GM23338 (cell line): ENCODE results near the gene ATP9B. TPM values are rescaled to one million over a fixed set of nuclear protein-coding genes. Genes with fewer than 3 reads are reported as not detected.

Source experiments
- ATAC-seq: fragments of 200-7000 bp; cut with Tn5 transposase; 3 replicates; pipeline ENCODE4 v1.9.1; 2020
- DNase-seq: peaks from one replicate; pipeline ENCODE4 v3.0.0-alpha.2; 2015; ENCODE audit warnings: low spot score
- H2AFZ ChIP-seq: fragments of 200-600 bp; sonication (generic); 2 replicates; pipeline ENCODE4 v1.8.0; 2016; ENCODE audit warnings: antibody characterized with exemption, mild to moderate bottlenecking, moderate library complexity
- H3F3A ChIP-seq: fragments of 200-600 bp; sonication (generic); replicated peaks from 2 replicates; pipeline ENCODE4 v1.8.0; 2017; ENCODE audit warnings: antibody characterized with exemption, mixed run types, low read depth
- H3K27ac ChIP-seq: fragments of 200-600 bp; sonication (generic); 2 replicates; pipeline ENCODE4 v1.6.1; 2016; ENCODE audit warnings: low read depth
- H3K27me3 ChIP-seq: fragments of 200-600 bp; sonication (generic); 2 replicates; pipeline ENCODE4 v1.8.0; 2016; ENCODE audit warnings: mild to moderate bottlenecking, mixed run types, moderate library complexity; ENCODE audit not compliant: insufficient read depth
- H3K36me3 ChIP-seq: fragments of 200-600 bp; sonication (generic); 2 replicates; pipeline ENCODE4 v1.8.0; 2016; ENCODE audit warnings: mild to moderate bottlenecking; ENCODE audit not compliant: insufficient read depth
- H3K4me1 ChIP-seq: fragments of 200-600 bp; sonication (generic); 2 replicates; pipeline ENCODE4 v1.8.0; 2016; ENCODE audit warnings: mild to moderate bottlenecking, moderate library complexity; ENCODE audit not compliant: insufficient read depth
- H3K4me2 ChIP-seq: fragments of 200-600 bp; sonication (generic); 2 replicates; pipeline ENCODE4 v1.7.1; 2017; ENCODE audit warnings: mixed run types
- H3K4me3 ChIP-seq: fragments of 200-600 bp; sonication (generic); 2 replicates; pipeline ENCODE4 v1.6.1; 2016; ENCODE audit warnings: mixed run types
- H3K79me2 ChIP-seq: fragments of 200-600 bp; sonication (generic); replicated peaks from 2 replicates; pipeline ENCODE4 v1.8.0; 2017; ENCODE audit warnings: mild to moderate bottlenecking; ENCODE audit not compliant: insufficient read depth
- H3K9me2 ChIP-seq: fragments of 200-600 bp; sonication (generic); 2 replicates; pipeline ENCODE4 v1.8.0; 2017; ENCODE audit not compliant: insufficient read depth
- H4K20me1 ChIP-seq: fragments of 200-600 bp; sonication (generic); replicated peaks from 2 replicates; pipeline ENCODE4 v1.8.0; 2017; ENCODE audit warnings: mild to moderate bottlenecking; ENCODE audit not compliant: insufficient read depth
- H3K27ac Mint-ChIP-seq: 2 replicates; pipeline ENCODE4 v1.8.0; 2020; ENCODE audit warnings: inconsistent platforms, mild to moderate bottlenecking, moderate library complexity, mixed read lengths
- H3K27me3 Mint-ChIP-seq: 3 replicates; pipeline ENCODE4 v1.8.0; 2022; ENCODE audit warnings: low read depth, mild to moderate bottlenecking, moderate library complexity, mixed read lengths, inconsistent platforms; ENCODE audit not compliant: insufficient read depth, poor library complexity
- H3K36me3 Mint-ChIP-seq: 3 replicates; pipeline ENCODE4 v1.8.0; 2021; ENCODE audit warnings: low read depth, mild to moderate bottlenecking, inconsistent platforms, moderate library complexity, mixed read lengths
- H3K4me1 Mint-ChIP-seq: 3 replicates; pipeline ENCODE4 v1.8.0; 2020; ENCODE audit warnings: mild to moderate bottlenecking, inconsistent platforms, mixed read lengths
- H3K4me3 Mint-ChIP-seq: 3 replicates; pipeline ENCODE4 v1.8.0; 2021; ENCODE audit warnings: moderate library complexity, mild to moderate bottlenecking, inconsistent platforms, mixed read lengths
- H3K9me3 Mint-ChIP-seq: 3 replicates; pipeline ENCODE4 v1.8.0; 2020; ENCODE audit warnings: moderate library complexity, mild to moderate bottlenecking, inconsistent platforms, mixed read lengths
- EZH2phosphoT487 ChIP-seq: fragments of 200-600 bp; sonication (generic); IDR thresholded peaks from one replicate; pipeline ENCODE4 v1.8.1; 2018; ENCODE audit warnings: antibody characterized with exemption; ENCODE audit not compliant: unreplicated experiment
- JUNB ChIP-seq: IDR thresholded peaks from one replicate; pipeline ENCODE4 v1.6.1; 2016; ENCODE audit warnings: antibody characterized with exemption; ENCODE audit not compliant: unreplicated experiment
- NANOG ChIP-seq: IDR thresholded peaks from 2 replicates; pipeline ENCODE4 v1.6.1; 2016; ENCODE audit warnings: antibody characterized with exemption, borderline replicate concordance
- polyA plus RNA-seq: library from polyadenylated mRNA; unstranded; fragments of >200 nt; fragmentation: Nextera tagmentation; extraction: Ambion mirVana; gene quantifications from 2 replicates; pipeline ENCODE4 v1.2.1, GENCODE V29; 2016
- total RNA-seq: library from RNA; depleted of rRNA; stranded (reverse); fragments of >200 nt; shearing (Covaris generic); gene quantifications from 2 replicates; pipeline ENCODE4 v1.2.3, GENCODE V29; 2014
- TF ChIP-seq, protein P1 (sequence below): IDR thresholded peaks from one replicate; pipeline ENCODE4 v1.6.1; 2018; ENCODE audit warnings: antibody characterized with exemption; ENCODE audit not compliant: unreplicated experiment
- TF ChIP-seq, protein P2 (sequence below): fragments of 250-450 bp; sonication (Bioruptor Pico); IDR thresholded peaks from 2 replicates; pipeline ENCODE4 v1.5.0; 2020; ENCODE audit warnings: mild to moderate bottlenecking, moderate library complexity
- TF ChIP-seq, protein P3 (sequence below): IDR thresholded peaks from 2 replicates; pipeline ENCODE4 v1.6.1; 2016; ENCODE audit warnings: antibody characterized with exemption
- TF ChIP-seq, protein P4 (sequence below), 2 experiments: fragments of 200-600 bp in 1 of 2; sonication (generic) in 1 of 2; conservative IDR thresholded peaks; 2 replicates each; pipeline versions ENCODE4 v1.5.1 to v1.6.1; 2016 to 2017; ENCODE audit warnings: antibody characterized with exemption in 2 of 2, low read depth in 2 of 2, mild to moderate bottlenecking in 2 of 2, moderate library complexity in 1 of 2

The ATP9B gene
- total and polyA plus RNA-seq, 2 experiments from 2014 or later, result 14.2 to 25.6 TPM

DNA sequence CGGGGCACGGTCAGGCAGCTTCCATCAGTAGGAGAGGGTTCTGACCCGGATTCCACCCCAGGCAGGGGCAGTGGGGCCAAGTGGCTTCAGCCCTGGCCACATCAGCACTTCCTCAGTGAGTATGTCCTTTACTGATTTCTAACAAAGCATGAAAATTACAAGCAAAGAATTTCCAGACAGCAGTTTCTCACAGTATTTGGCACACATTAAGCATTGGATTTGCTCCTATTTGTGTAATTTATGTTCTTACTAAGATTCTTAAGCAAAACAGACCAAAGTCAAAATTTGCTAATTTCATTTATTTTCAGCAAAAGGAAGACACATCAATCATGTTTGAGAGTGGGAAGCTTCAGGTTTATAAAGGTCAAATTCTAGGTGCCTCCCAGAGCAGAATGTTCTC lies 253.2 kb downstream of the ATP9B start (continued):
- TF ChIP-seq, protein P1, sequence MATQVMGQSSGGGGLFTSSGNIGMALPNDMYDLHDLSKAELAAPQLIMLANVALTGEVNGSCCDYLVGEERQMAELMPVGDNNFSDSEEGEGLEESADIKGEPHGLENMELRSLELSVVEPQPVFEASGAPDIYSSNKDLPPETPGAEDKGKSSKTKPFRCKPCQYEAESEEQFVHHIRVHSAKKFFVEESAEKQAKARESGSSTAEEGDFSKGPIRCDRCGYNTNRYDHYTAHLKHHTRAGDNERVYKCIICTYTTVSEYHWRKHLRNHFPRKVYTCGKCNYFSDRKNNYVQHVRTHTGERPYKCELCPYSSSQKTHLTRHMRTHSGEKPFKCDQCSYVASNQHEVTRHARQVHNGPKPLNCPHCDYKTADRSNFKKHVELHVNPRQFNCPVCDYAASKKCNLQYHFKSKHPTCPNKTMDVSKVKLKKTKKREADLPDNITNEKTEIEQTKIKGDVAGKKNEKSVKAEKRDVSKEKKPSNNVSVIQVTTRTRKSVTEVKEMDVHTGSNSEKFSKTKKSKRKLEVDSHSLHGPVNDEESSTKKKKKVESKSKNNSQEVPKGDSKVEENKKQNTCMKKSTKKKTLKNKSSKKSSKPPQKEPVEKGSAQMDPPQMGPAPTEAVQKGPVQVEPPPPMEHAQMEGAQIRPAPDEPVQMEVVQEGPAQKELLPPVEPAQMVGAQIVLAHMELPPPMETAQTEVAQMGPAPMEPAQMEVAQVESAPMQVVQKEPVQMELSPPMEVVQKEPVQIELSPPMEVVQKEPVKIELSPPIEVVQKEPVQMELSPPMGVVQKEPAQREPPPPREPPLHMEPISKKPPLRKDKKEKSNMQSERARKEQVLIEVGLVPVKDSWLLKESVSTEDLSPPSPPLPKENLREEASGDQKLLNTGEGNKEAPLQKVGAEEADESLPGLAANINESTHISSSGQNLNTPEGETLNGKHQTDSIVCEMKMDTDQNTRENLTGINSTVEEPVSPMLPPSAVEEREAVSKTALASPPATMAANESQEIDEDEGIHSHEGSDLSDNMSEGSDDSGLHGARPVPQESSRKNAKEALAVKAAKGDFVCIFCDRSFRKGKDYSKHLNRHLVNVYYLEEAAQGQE, result no peak
- TF ChIP-seq, protein P2, sequence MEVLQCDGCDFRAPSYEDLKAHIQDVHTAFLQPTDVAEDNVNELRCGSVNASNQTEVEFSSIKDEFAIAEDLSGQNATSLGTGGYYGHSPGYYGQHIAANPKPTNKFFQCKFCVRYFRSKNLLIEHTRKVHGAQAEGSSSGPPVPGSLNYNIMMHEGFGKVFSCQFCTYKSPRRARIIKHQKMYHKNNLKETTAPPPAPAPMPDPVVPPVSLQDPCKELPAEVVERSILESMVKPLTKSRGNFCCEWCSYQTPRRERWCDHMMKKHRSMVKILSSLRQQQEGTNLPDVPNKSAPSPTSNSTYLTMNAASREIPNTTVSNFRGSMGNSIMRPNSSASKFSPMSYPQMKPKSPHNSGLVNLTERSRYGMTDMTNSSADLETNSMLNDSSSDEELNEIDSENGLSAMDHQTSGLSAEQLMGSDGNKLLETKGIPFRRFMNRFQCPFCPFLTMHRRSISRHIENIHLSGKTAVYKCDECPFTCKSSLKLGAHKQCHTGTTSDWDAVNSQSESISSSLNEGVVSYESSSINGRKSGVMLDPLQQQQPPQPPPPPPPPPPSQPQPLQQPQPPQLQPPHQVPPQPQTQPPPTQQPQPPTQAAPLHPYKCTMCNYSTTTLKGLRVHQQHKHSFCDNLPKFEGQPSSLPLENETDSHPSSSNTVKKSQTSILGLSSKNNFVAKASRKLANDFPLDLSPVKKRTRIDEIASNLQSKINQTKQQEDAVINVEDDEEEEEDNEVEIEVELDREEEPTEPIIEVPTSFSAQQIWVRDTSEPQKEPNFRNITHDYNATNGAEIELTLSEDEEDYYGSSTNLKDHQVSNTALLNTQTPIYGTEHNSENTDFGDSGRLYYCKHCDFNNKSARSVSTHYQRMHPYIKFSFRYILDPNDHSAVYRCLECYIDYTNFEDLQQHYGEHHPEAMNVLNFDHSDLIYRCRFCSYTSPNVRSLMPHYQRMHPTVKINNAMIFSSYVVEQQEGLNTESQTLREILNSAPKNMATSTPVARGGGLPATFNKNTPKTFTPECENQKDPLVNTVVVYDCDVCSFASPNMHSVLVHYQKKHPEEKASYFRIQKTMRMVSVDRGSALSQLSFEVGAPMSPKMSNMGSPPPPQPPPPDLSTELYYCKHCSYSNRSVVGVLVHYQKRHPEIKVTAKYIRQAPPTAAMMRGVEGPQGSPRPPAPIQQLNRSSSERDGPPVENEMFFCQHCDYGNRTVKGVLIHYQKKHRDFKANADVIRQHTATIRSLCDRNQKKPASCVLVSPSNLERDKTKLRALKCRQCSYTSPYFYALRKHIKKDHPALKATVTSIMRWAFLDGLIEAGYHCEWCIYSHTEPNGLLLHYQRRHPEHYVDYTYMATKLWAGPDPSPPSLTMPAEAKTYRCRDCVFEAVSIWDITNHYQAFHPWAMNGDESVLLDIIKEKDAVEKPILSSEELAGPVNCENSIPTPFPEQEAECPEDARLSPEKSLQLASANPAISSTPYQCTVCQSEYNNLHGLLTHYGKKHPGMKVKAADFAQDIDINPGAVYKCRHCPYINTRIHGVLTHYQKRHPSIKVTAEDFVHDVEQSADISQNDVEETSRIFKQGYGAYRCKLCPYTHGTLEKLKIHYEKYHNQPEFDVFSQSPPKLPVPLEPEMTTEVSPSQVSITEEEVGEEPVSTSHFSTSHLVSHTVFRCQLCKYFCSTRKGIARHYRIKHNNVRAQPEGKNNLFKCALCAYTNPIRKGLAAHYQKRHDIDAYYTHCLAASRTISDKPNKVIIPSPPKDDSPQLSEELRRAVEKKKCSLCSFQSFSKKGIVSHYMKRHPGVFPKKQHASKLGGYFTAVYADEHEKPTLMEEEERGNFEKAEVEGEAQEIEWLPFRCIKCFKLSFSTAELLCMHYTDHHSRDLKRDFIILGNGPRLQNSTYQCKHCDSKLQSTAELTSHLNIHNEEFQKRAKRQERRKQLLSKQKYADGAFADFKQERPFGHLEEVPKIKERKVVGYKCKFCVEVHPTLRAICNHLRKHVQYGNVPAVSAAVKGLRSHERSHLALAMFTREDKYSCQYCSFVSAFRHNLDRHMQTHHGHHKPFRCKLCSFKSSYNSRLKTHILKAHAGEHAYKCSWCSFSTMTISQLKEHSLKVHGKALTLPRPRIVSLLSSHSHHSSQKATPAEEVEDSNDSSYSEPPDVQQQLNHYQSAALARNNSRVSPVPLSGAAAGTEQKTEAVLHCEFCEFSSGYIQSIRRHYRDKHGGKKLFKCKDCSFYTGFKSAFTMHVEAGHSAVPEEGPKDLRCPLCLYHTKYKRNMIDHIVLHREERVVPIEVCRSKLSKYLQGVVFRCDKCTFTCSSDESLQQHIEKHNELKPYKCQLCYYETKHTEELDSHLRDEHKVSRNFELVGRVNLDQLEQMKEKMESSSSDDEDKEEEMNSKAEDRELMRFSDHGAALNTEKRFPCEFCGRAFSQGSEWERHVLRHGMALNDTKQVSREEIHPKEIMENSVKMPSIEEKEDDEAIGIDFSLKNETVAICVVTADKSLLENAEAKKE, result no peak
- TF ChIP-seq, protein P3, sequence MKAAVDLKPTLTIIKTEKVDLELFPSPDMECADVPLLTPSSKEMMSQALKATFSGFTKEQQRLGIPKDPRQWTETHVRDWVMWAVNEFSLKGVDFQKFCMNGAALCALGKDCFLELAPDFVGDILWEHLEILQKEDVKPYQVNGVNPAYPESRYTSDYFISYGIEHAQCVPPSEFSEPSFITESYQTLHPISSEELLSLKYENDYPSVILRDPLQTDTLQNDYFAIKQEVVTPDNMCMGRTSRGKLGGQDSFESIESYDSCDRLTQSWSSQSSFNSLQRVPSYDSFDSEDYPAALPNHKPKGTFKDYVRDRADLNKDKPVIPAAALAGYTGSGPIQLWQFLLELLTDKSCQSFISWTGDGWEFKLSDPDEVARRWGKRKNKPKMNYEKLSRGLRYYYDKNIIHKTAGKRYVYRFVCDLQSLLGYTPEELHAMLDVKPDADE, result no peak
- TF ChIP-seq JUNB, result no peak

DNA sequence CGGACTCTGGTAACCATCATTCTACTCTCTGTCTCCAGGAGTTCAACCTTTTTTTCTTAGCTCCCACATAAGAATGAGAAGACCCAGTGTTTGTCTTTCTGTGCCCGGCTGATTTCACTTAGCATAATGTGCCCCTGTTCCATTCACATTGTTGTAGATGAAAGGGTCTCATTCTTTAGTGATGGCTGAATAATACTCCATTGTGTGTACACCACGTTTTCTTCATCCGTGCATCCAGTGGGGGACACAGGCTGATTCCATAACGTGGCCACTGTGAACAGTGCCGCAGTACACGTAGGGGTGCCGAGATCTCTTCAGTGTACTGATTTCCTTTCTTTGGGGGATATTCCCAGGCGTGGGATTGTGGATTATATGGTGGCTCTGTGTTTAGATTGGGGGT lies 254.3 kb downstream of the ATP9B start:
- Histone ChIP-seq H3K4me3 (no peak overlapping the region), H3K79me2 (no peaks in the 10 kb centered on the region), H3K36me3 (no peaks in the 10 kb centered on the region; the same call in 1 of the 2 replicates), H3K27me3 (no peaks in the 10 kb centered on the region), H3K27ac (no peak overlapping the region), H4K20me1 (no peaks in the 10 kb centered on the region), H3F3A (no peaks in the 10 kb centered on the region; the same call in 1 of the 2 replicates), H3K4me2 (no peak overlapping the region), H3K4me1 (no peaks in the 10 kb centered on the region), H3K9me2 (no peaks in the 10 kb centered on the region), H2AFZ (no peak overlapping the region)
- Mint-ChIP-seq H3K4me3 (no peak overlapping the region), H3K9me3 (peaks cover 13% of the 10 kb centered on the region), H3K4me1 (peaks cover 4% of the 10 kb centered on the region), H3K36me3 (peaks cover 16% of the 10 kb centered on the region), H3K27me3 (peaks cover 9% of the 10 kb centered on the region), H3K27ac (no peak overlapping the region)
- TF ChIP-seq JUNB (no peak), NANOG (no peak), EZH2phosphoT487 (no peak)
- TF ChIP-seq, protein P3, result no peak
- TF ChIP-seq, protein P4, sequence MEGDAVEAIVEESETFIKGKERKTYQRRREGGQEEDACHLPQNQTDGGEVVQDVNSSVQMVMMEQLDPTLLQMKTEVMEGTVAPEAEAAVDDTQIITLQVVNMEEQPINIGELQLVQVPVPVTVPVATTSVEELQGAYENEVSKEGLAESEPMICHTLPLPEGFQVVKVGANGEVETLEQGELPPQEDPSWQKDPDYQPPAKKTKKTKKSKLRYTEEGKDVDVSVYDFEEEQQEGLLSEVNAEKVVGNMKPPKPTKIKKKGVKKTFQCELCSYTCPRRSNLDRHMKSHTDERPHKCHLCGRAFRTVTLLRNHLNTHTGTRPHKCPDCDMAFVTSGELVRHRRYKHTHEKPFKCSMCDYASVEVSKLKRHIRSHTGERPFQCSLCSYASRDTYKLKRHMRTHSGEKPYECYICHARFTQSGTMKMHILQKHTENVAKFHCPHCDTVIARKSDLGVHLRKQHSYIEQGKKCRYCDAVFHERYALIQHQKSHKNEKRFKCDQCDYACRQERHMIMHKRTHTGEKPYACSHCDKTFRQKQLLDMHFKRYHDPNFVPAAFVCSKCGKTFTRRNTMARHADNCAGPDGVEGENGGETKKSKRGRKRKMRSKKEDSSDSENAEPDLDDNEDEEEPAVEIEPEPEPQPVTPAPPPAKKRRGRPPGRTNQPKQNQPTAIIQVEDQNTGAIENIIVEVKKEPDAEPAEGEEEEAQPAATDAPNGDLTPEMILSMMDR (conservative IDR thresholded peaks at IDR 0.05; ENCODE audit: low read depth in 2 of 2), result no peak
- DNase-seq, result no peak
- ATAC-seq, result no peak
